ENCODE data around the gene RHOF. TPM values are rescaled to one million over a fixed set of nuclear protein-coding genes. Genes with fewer than 3 reads are reported as not detected.

Gene RHOF
- total RNA-seq, 4 donors from 2014 or later: 5.1 to 27.6 (median 13.1) TPM

DNA sequence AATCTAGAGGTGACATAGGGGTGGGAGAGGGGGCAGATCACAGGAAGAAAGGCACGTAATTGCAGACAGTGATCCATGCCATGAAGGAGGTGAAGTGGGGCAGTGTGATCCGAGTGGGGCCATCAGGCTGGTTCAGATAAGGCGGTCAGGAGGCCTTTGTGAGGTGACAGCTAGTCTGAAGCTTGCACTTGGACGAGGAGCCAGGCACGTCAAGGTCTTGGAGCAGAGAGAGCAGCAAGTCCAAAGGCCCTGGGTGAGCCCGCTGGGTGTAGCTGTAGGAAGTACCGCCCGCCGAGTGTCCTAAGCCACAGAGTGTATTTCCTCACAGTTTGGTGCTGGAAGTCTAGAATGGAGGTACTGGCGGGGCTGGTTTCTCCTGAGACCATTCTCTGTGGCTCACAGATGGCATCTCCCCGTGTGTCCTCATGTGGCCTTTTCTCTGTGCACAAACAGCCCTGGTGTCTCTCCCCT is 23.6 kb downstream of the RHOF start:
- intact Hi-C loops (cut with DNase I; ENCODE audit: low total_unique reads): no loop called here
- H3K36me3 ChIP-seq: no peaks in the 10 kb centered on the region
- H3K27ac ChIP-seq: no peak overlapping the region
- H3K27me3 ChIP-seq: no peaks in the 10 kb centered on the region
- peaks cover 6 to 9% of the 10 kb centered on the region in 2 donors for H3K4me1 ChIP-seq
- no peaks in the 10 kb centered on the region for H3K9me3 ChIP-seq
- H3K4me3 ChIP-seq: no peak overlapping the region
- DNase-seq: no peak
- TF ChIP-seq, protein P1, sequence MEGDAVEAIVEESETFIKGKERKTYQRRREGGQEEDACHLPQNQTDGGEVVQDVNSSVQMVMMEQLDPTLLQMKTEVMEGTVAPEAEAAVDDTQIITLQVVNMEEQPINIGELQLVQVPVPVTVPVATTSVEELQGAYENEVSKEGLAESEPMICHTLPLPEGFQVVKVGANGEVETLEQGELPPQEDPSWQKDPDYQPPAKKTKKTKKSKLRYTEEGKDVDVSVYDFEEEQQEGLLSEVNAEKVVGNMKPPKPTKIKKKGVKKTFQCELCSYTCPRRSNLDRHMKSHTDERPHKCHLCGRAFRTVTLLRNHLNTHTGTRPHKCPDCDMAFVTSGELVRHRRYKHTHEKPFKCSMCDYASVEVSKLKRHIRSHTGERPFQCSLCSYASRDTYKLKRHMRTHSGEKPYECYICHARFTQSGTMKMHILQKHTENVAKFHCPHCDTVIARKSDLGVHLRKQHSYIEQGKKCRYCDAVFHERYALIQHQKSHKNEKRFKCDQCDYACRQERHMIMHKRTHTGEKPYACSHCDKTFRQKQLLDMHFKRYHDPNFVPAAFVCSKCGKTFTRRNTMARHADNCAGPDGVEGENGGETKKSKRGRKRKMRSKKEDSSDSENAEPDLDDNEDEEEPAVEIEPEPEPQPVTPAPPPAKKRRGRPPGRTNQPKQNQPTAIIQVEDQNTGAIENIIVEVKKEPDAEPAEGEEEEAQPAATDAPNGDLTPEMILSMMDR (IDR thresholded peaks at IDR 0.05): no peak
- TF ChIP-seq POLR2A (IDR thresholded peaks at IDR 0.05): no peak

DNA sequence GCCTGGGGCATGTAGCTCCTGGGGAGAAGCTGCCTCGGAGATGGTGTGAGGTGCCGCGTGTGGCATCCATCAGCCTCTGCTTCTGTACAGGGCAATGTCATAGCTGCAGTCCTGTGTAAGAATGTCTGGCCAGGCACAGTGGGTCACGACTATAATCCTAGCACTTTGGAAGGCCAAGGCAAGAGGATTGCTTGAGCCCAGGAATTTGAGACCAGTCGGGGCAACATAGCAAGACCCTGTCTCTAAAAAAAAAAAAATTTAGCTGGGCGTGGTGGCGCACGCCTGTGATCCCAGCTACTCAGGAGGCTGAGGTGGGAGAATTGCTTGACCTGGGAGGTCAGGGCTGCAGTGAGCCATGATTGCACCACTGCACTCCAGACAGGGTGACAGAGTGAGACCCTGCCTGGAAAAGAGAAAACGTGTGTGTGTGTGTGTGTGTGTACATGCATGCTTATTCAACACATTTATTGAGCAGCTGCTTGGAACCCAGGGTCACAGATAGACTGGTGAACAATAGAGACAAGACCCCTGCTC is 24.1 kb downstream of the RHOF start:
- H3K4me1 ChIP-seq: peaks cover 6 to 9% of the 10 kb centered on the region in 2 donors

DNA sequence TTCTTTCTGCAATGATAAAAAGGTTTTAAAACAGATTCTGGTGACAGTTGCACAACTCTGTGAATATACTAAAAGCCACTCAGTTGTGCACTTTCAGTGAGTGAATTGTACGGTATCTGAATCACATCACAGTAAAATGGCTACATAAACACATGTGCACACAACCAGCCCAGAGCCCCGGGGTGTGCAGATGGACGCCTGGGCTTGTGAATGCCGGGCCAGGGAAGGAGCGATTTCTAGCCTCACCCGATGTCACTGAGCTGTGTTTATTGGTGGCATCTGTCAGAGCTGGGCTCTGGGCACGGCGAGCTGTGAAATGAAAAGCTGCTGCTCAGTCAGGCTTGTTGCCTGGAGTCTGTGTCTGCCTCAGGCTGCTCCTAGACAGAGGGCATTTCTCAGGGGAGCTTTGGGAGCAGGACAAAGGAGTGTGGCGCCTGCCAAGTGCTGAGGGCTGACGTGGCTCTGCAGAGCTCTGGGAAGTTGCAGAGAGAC is 25.9 kb downstream of the RHOF start:
- H3K4me3 ChIP-seq: no peak overlapping the region

More for the DNA sequence above, 24.1 kb downstream of the RHOF start:
- Histone ChIP-seq H3K27ac (no peak overlapping the region), H3K4me3 (no peak overlapping the region), H3K9me3 (no peaks in the 10 kb centered on the region), H3K27me3 (no peaks in the 10 kb centered on the region), H3K36me3 (no peaks in the 10 kb centered on the region)
- no peak for DNase-seq
- TF ChIP-seq, protein P1 (IDR thresholded peaks at IDR 0.05): no peak
- TF ChIP-seq POLR2A (IDR thresholded peaks at IDR 0.05): no peak
- intact Hi-C loops (cut with DNase I; ENCODE audit: low total_unique reads): no loop called here

DNA sequence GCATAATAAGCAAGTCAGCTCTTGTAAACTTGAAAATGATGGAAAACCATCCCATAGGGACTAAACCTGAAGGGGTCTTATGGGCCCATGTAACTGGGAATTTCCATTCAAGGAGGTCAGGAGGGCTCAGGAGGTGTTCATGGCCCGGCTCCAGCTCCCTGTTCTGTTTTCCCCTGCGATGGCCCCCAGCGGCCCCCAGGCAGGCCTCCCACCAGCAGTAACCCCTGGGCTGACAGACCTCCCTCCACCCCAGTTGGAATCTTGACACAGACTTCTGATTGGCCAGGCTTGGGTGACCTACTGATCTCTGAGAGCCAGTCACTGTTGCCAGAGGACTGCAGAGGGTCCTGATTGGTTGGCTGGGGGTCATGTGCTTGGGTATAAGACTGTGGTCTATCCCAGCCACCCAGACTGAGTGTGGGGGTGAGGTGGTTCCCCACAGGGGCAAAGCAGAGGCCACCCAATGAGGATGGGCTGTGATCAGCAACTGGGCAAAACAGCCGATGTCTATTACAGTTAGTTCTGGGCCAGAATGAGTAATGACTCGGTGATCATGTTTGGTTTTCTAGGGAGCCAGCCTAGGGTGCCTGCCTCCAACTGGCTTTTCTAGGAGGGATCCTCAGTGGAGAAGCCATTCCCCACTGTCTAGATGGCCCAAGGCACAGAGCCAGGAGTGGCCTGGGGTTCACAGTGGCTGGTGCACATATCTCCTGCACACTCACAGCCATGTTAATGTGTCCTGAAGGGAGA is 27.0 kb downstream of the RHOF start:
- peak overlapping the region; percentile 81 to 82 for H3K27ac ChIP-seq
- no peak for DNase-seq
- H3K4me3 ChIP-seq: no peak overlapping the region
- no peaks in the 10 kb centered on the region for H3K36me3 ChIP-seq
- TF ChIP-seq POLR2A (IDR thresholded peaks at IDR 0.05): no peak
- TF ChIP-seq, protein P1 (IDR thresholded peaks at IDR 0.05): no peak
- peaks cover 6 to 9% of the 10 kb centered on the region in 2 donors for H3K4me1 ChIP-seq
- H3K9me3 ChIP-seq: no peaks in the 10 kb centered on the region
- no peaks in the 10 kb centered on the region for H3K27me3 ChIP-seq
- intact Hi-C loops (cut with DNase I; ENCODE audit: low total_unique reads): no loop called here

More for the DNA sequence above, 25.9 kb downstream of the RHOF start:
- H3K27ac ChIP-seq: peak overlapping the region; percentile 26 to 50
- intact Hi-C loops (cut with DNase I; ENCODE audit: low total_unique reads): no loop called here
- H3K36me3 ChIP-seq: no peaks in the 10 kb centered on the region
- H3K9me3 ChIP-seq: no peaks in the 10 kb centered on the region
- peaks cover 6 to 9% of the 10 kb centered on the region in 2 donors for H3K4me1 ChIP-seq
- peak; percentile 49 to 66 for DNase-seq
- TF ChIP-seq, protein P1 (IDR thresholded peaks at IDR 0.05): no peak
- TF ChIP-seq POLR2A (IDR thresholded peaks at IDR 0.05): no peak
- no peaks in the 10 kb centered on the region for H3K27me3 ChIP-seq

DNA sequence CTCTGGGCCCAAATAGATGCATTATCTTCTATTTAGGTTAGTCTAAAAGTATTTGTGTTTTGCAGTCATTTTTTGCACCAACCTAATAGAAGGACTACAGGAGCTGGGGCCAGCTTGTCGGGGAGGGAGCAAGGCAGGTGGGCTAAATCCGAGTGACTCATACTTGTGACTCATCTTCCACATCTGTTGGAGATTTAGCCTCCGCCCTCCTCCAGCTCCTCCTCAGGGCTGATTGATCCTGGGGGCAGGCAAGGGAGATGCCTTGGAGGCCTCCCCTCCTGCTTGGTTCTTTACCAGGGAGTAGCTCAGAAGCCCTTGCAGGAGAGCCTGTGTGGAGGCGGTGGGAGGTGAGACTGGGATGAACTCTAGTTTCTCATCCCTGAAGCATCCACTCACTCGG is 27.9 kb downstream of the RHOF start:
- peak overlapping the region; percentile 81 to 82 for H3K27ac ChIP-seq
- TF ChIP-seq, protein P1 (IDR thresholded peaks at IDR 0.05): no peak
- no peak for TF ChIP-seq POLR2A (IDR thresholded peaks at IDR 0.05)
- intact Hi-C loops (cut with DNase I; ENCODE audit: low total_unique reads): no loop called here
- H3K36me3 ChIP-seq: no peaks in the 10 kb centered on the region
- H3K4me1 ChIP-seq: peaks cover 6 to 9% of the 10 kb centered on the region in 2 donors
- H3K27me3 ChIP-seq: no peaks in the 10 kb centered on the region
- peak; percentile 71 to 79 for DNase-seq
- H3K9me3 ChIP-seq: no peaks in the 10 kb centered on the region
- H3K4me3 ChIP-seq: no peak overlapping the region
